CD8-positive, alpha-beta memory T cell (primary cell): ENCODE measurements around the gene GMDS. TPM values are rescaled to one million over a fixed set of nuclear protein-coding genes. Genes with fewer than 3 reads are reported as not detected.
A peak's percentile ranks its signal among the peaks of the same experiment; 100 is the strongest.

Experiments used
- CTCF ChIA-PET: fragments of 350-600 bp; sonication (Branson Sonifier 250); formaldehyde crosslinking; loops from one replicate; lab custom pipeline; 2021; ENCODE audit warnings: antibody characterized with exemption; lab: Charles Lee
- POLR2A ChIA-PET: fragments of 350-600 bp; sonication (Branson Sonifier 250); formaldehyde crosslinking; loops from one replicate; lab custom pipeline; 2021; ENCODE audit warnings: antibody characterized with exemption; lab: Charles Lee
- DNase-seq, 5 donors: peaks; one replicate each; pipeline versions ENCODE4 v3.0.0 to v3.0.0-alpha.2; 2020 to 2022; ENCODE audit warnings: mixed read lengths in 1 of 5
- H3K27ac ChIP-seq: one replicate; pipeline ENCODE4 v1.7.0; 2013; ENCODE audit warnings: low read depth, mild to moderate bottlenecking, low read length, moderate library complexity
- H3K27me3 ChIP-seq: 2 replicates; pipeline ENCODE4 v1.7.0; 2013; ENCODE audit warnings: low read length, mild to moderate bottlenecking; ENCODE audit not compliant: insufficient read depth, poor library complexity, severe bottlenecking
- H3K36me3 ChIP-seq: 2 replicates; pipeline ENCODE4 v1.7.0; 2013; ENCODE audit warnings: mild to moderate bottlenecking, low read length, moderate library complexity; ENCODE audit not compliant: insufficient read depth
- H3K4me1 ChIP-seq: 2 replicates; pipeline ENCODE4 v1.7.0; 2013; ENCODE audit warnings: mild to moderate bottlenecking, low read length, moderate library complexity; ENCODE audit not compliant: insufficient read depth
- H3K4me3 ChIP-seq: 2 replicates; pipeline ENCODE4 v1.7.0; 2013; ENCODE audit warnings: mild to moderate bottlenecking, low read length
- H3K9me3 ChIP-seq: 2 replicates; pipeline ENCODE4 v1.7.0; 2013; ENCODE audit warnings: mild to moderate bottlenecking, low read length
- H3K27ac Mint-ChIP-seq, 8 donors: one replicate each; pipeline ENCODE4 v1.8.0; 2020 to 2021; ENCODE audit warnings: mixed read lengths in 8 of 8, mild to moderate bottlenecking in 6 of 8, inconsistent platforms in 3 of 8, moderate library complexity in 3 of 8
- H3K27me3 Mint-ChIP-seq, 2 donors: one replicate each; pipeline ENCODE4 v1.8.0; 2020 to 2021; ENCODE audit warnings: mixed read lengths in 2 of 2, mild to moderate bottlenecking in 1 of 2, moderate library complexity in 1 of 2
- H3K36me3 Mint-ChIP-seq, 3 donors: one replicate each; pipeline ENCODE4 v1.8.0; 2020 to 2021; ENCODE audit warnings: mixed read lengths in 3 of 3, inconsistent platforms in 1 of 3, mild to moderate bottlenecking in 1 of 3
- H3K4me1 Mint-ChIP-seq, 3 donors: one replicate each; pipeline ENCODE4 v1.8.0; 2020 to 2021; ENCODE audit warnings: mixed read lengths in 3 of 3, inconsistent platforms in 1 of 3, mild to moderate bottlenecking in 1 of 3
- H3K4me3 Mint-ChIP-seq, 7 donors: one replicate each; pipeline ENCODE4 v1.8.0; 2020 to 2021; ENCODE audit warnings: mixed read lengths in 7 of 7, mild to moderate bottlenecking in 6 of 7, moderate library complexity in 4 of 7, inconsistent platforms in 2 of 7
- H3K9me3 Mint-ChIP-seq, 5 donors: one replicate each; pipeline ENCODE4 v1.8.0; 2020 to 2022; ENCODE audit warnings: mixed read lengths in 5 of 5, mild to moderate bottlenecking in 3 of 5, moderate library complexity in 2 of 5, inconsistent platforms in 1 of 5
- polyA plus RNA-seq: library from polyadenylated mRNA; unstranded; fragments of 300-500 nt; fragmentation: Illumina TruSeq; gene quantifications from one replicate; pipeline ENCODE4 v1.2.3, GENCODE V29; 2021
- total RNA-seq, 2 experiments: library from RNA; stranded (reverse); gene quantifications; one replicate each; pipeline ENCODE4 v1.2.3, GENCODE V29; 2021

GMDS gene
- total and polyA plus RNA-seq, 3 experiments from 2014 or later = 16.4 to 33.4 (median 28.6) TPM

DNA sequence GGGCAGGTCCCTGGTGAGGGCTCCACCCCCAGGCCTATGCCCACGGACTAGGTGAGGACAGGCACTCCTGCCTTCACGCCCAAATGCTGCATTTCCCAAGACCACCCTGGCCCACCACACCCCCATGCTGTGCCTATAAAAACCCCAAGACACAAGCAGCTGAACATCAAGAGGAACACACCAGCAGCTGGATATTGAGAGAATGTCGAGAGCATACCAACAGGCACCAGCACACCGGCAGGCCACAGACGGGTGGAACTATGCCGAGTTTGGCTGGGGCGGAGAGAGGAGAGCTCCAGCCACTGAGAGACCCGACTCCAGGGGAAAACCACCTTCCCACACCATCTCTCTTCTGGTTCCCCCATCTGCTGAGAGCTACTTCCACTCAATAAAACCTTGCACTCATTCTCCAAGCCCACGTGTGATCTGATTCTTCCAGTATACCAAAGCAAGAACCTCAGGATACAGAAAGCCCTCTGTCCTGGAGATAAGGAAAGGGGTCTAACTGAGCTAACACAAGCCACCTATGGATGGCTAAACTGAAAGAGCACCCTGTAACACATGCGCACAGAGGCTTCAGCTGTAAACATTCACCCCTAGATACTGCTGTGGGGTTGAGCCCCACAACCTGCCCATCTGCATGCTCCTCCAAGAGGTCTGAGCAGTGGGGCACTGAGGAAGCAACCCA, 319.5 kb downstream of the GMDS start:
- no peaks in the 10 kb centered on the region for H3K9me3 ChIP-seq
- peak overlapping the region in 1 of 8 donors; percentile 56 for H3K27ac Mint-ChIP-seq
- H3K36me3 ChIP-seq = no peaks in the 10 kb centered on the region
- no peaks in the 10 kb centered on the region for H3K27me3 ChIP-seq
- no peak overlapping the region for H3K4me3 Mint-ChIP-seq
- H3K4me1 Mint-ChIP-seq = no peaks in the 10 kb centered on the region
- no peak overlapping the region for H3K27ac ChIP-seq
- peaks cover 15 to 27% (median 20%) of the 10 kb centered on the region in 3 donors for H3K36me3 Mint-ChIP-seq
- no peaks in the 10 kb centered on the region for H3K4me1 ChIP-seq
- ChIA-PET CTCF (no interaction called here), POLR2A (no interaction called here)
- no peak for DNase-seq
- H3K4me3 ChIP-seq = no peak overlapping the region
- H3K27me3 Mint-ChIP-seq = no peaks in the 10 kb centered on the region
- H3K9me3 Mint-ChIP-seq = no peaks in the 10 kb centered on the region

- Histone ChIP-seq H3K27me3 (no peaks in the 10 kb centered on the region), H3K27ac (no peak overlapping the region), H3K4me3 (no peak overlapping the region), H3K4me1 (no peaks in the 10 kb centered on the region), H3K9me3 (no peaks in the 10 kb centered on the region), H3K36me3 (no peaks in the 10 kb centered on the region)
- no peaks in the 10 kb centered on the region for H3K4me1 Mint-ChIP-seq
- H3K9me3 Mint-ChIP-seq = no peaks in the 10 kb centered on the region
- no peak overlapping the region for H3K4me3 Mint-ChIP-seq
- ChIA-PET POLR2A (no interaction called here), CTCF (no interaction called here)
- no peak for DNase-seq
- H3K27me3 Mint-ChIP-seq = no peaks in the 10 kb centered on the region
- H3K27ac Mint-ChIP-seq = no peak overlapping the region
- peaks cover 3 to 13% (median 12%) of the 10 kb centered on the region in 3 donors for H3K36me3 Mint-ChIP-seq
These were observed 322.0 kb downstream of the GMDS start for GRCh38 chr6:1923449-1923848.

DNA sequence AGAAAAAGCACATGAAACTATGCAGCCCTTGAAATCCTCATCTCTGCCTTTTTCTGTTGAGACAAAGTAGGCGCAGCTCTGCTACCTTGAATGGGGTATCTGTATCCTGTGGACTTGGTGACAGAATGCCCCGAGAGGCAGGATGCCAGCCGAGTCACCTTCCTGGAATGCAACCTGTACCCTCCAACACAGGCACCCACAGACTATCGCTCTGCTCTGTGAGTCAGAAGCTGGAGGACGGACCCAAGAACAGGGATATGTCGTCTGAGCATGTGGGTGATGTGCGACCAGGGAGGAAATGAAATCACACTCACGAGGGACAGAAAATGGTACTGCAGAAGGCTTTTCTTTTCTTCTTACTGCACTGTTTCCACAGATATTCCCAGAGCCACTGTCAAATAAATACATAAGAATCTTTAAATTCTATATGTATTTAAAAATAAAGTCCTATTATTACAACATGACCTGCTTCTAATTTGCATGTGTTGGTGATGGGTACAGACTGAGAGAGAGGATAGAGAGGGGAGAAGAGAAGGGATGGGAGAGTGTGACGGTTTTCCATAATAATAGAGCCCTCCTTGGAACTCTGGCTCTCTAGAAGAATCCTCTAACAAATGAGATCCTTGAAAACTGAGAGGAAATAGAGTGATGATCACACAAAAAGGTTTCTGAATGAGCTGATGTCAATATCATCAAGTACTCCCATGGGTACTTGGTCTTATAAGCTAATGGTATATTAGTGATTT, 327.6 kb downstream of the GMDS start:
- Mint-ChIP-seq H3K27me3 (no peaks in the 10 kb centered on the region), H3K27ac (no peak overlapping the region), H3K4me1 (peaks cover 2 to 8% (median 5%) of the 10 kb centered on the region in 3 donors), H3K4me3 (no peak overlapping the region), H3K9me3 (no peaks in the 10 kb centered on the region), H3K36me3 (peaks cover under 1 to 7% (median 5%) of the 10 kb centered on the region in 3 donors)
- Histone ChIP-seq H3K9me3 (no peaks in the 10 kb centered on the region), H3K27me3 (no peaks in the 10 kb centered on the region), H3K4me3 (no peak overlapping the region), H3K36me3 (no peaks in the 10 kb centered on the region), H3K4me1 (no peaks in the 10 kb centered on the region), H3K27ac (no peak overlapping the region)
- DNase-seq = no peak
- ChIA-PET POLR2A (no interaction called here), CTCF (no interaction called here)

DNA sequence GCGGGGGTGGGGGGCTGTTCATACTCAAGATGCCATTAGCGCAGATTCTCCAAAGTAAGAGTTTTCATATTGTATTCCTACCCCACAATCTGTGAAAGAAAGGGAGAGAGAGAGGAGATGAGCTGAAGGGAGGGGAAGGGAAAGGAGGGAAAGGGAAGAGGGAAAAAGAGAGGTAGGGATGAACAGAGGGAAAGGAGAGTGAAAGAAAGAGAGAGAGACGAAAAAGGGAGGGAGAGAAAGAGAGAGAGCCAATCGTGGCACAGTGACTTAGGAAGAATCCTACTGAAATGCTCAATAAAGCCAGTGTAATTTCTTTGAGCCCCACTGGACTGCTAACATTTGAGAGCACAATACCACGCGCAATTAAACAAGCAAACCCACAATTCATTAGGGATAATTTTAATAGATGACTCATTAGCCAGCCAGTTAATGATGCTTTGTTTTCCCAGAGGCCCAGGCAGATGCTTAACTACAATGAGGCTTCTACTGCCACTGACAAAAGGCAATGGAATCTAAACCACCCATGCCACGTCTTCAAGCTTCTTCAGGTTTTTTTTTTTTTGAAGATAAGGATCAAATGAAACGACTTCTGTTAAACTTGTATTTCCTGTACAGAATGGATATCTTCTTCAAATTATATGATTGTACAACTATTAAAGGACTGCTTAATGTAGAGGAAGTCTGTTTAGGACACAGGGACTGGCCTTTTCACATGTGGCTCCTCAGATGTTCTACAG, 328.9 kb downstream of the GMDS start:
- H3K4me3 Mint-ChIP-seq = no peak overlapping the region
- H3K27ac Mint-ChIP-seq = no peak overlapping the region
- no peak overlapping the region for H3K27ac ChIP-seq
- ChIA-PET POLR2A (no interaction called here), CTCF (interaction anchor here (0.6 kb wide), 1 partner anchor 316 kb away, joined by 4 read pairs; no protein-coding TSS in a partner anchor)
- H3K4me3 ChIP-seq = no peak overlapping the region
- peaks cover 2 to 8% (median 5%) of the 10 kb centered on the region in 3 donors for H3K4me1 Mint-ChIP-seq
- H3K27me3 ChIP-seq = no peaks in the 10 kb centered on the region
- no peaks in the 10 kb centered on the region for H3K4me1 ChIP-seq
- H3K36me3 Mint-ChIP-seq = peaks cover 0 to 7% (median 5%) of the 10 kb centered on the region in 3 donors
- H3K27me3 Mint-ChIP-seq = no peaks in the 10 kb centered on the region
- no peaks in the 10 kb centered on the region for H3K36me3 ChIP-seq
- no peaks in the 10 kb centered on the region for H3K9me3 ChIP-seq
- no peak for DNase-seq
- no peaks in the 10 kb centered on the region for H3K9me3 Mint-ChIP-seq

GRCh38 chr6:1915226-1915625, 330.2 kb downstream of the GMDS start:
- H3K9me3 Mint-ChIP-seq = no peaks in the 10 kb centered on the region
- H3K4me3 ChIP-seq = no peak overlapping the region
- ChIA-PET POLR2A (no interaction called here), CTCF (no interaction called here)
- peaks cover 2 to 8% (median 5%) of the 10 kb centered on the region in 3 donors for H3K4me1 Mint-ChIP-seq
- no peaks in the 10 kb centered on the region for H3K9me3 ChIP-seq
- H3K27me3 ChIP-seq = no peaks in the 10 kb centered on the region
- no peaks in the 10 kb centered on the region for H3K27me3 Mint-ChIP-seq
- H3K36me3 ChIP-seq = no peaks in the 10 kb centered on the region
- no peak overlapping the region for H3K27ac Mint-ChIP-seq
- no peak overlapping the region for H3K27ac ChIP-seq
- no peak for DNase-seq
- peaks cover 3 to 7% (median 5%) of the 10 kb centered on the region in 3 donors for H3K36me3 Mint-ChIP-seq
- H3K4me1 ChIP-seq = no peaks in the 10 kb centered on the region
- H3K4me3 Mint-ChIP-seq = no peak overlapping the region

GRCh38 chr6:1913577-1913976, 331.8 kb downstream of the GMDS start:
- POLR2A ChIA-PET = no interaction called here
- no peak overlapping the region for H3K4me3 Mint-ChIP-seq

GRCh38 chr6:1912731-1913130, 332.7 kb downstream of the GMDS start:
- peaks cover 0 to 3% (median 0%) of the 10 kb centered on the region in 5 donors for H3K9me3 Mint-ChIP-seq
- H3K36me3 ChIP-seq = no peaks in the 10 kb centered on the region
- no peaks in the 10 kb centered on the region for H3K27me3 ChIP-seq
- H3K4me3 Mint-ChIP-seq = no peak overlapping the region
- H3K4me1 Mint-ChIP-seq = peaks cover 0 to 8% (median 3%) of the 10 kb centered on the region in 3 donors
- ChIA-PET POLR2A (no interaction called here), CTCF (no interaction called here)
- H3K4me3 ChIP-seq = no peak overlapping the region
- peaks cover 16 to 20% (median 18%) of the 10 kb centered on the region in 3 donors for H3K36me3 Mint-ChIP-seq
- no peaks in the 10 kb centered on the region for H3K9me3 ChIP-seq
- no peak for DNase-seq
- no peaks in the 10 kb centered on the region for H3K27me3 Mint-ChIP-seq
- no peak overlapping the region for H3K27ac ChIP-seq
- no peaks in the 10 kb centered on the region for H3K4me1 ChIP-seq
- H3K27ac Mint-ChIP-seq = no peak overlapping the region

More at GRCh38 chr6:1913577-1913976, 331.8 kb downstream of the GMDS start:
- Mint-ChIP-seq H3K4me1 (peaks cover 2 to 8% (median 5%) of the 10 kb centered on the region in 3 donors), H3K36me3 (peaks cover 14 to 17% (median 15%) of the 10 kb centered on the region in 3 donors), H3K27me3 (no peaks in the 10 kb centered on the region), H3K27ac (no peak overlapping the region), H3K9me3 (peaks cover 0 to 3% (median 0%) of the 10 kb centered on the region in 5 donors)
- no peaks in the 10 kb centered on the region for H3K27me3 ChIP-seq
- no peak overlapping the region for H3K4me3 ChIP-seq
- no peaks in the 10 kb centered on the region for H3K4me1 ChIP-seq
- CTCF ChIA-PET = no interaction called here
- H3K9me3 ChIP-seq = no peaks in the 10 kb centered on the region
- no peak overlapping the region for H3K27ac ChIP-seq
- H3K36me3 ChIP-seq = no peaks in the 10 kb centered on the region
- DNase-seq = no peak

DNA sequence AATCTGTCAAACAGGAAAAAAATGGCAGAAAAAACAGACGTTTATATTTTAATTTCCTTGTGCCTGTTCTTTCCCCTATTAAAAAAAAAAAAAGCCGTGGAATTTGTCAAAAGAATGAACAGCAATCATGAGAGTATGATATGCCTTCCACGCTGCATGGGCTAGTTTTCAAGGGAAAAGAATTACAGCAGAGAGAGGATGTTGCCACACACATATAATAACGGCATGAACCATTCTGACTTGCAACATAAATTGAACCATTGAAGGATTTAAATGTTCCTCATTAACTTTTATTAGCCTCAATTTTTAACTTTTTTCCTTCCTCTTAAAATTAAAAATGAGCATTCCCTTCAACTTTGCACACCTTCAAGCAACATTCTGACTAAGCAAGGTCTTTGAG, 333.9 kb downstream of the GMDS start:
- H3K27ac Mint-ChIP-seq = no peak overlapping the region
- ChIA-PET POLR2A (no interaction called here), CTCF (no interaction called here)
- H3K4me1 Mint-ChIP-seq = no peaks in the 10 kb centered on the region
- Histone ChIP-seq H3K27me3 (no peaks in the 10 kb centered on the region), H3K9me3 (no peaks in the 10 kb centered on the region), H3K4me1 (no peaks in the 10 kb centered on the region), H3K4me3 (no peak overlapping the region), H3K36me3 (no peaks in the 10 kb centered on the region), H3K27ac (no peak overlapping the region)
- peaks cover 16 to 25% (median 18%) of the 10 kb centered on the region in 3 donors for H3K36me3 Mint-ChIP-seq
- H3K27me3 Mint-ChIP-seq = no peaks in the 10 kb centered on the region
- H3K4me3 Mint-ChIP-seq = no peak overlapping the region
- no peak for DNase-seq
- peaks cover 0 to 3% (median 0%) of the 10 kb centered on the region in 5 donors for H3K9me3 Mint-ChIP-seq
